HG03280 (cell line): ENCODE measurements around the gene SAMD5.

ENCODE experiments used
- ATAC-seq: cut with Tn5 transposase; IDR thresholded peaks from one replicate; pipeline ENCODE4 v1.9.1; 2021; ENCODE audit warnings: mild to moderate bottlenecking, moderate library complexity; ENCODE audit not compliant: unreplicated experiment

Gene SAMD5

GRCh38 chr6:147564556-147564955, 56.1 kb downstream of the SAMD5 start:
- ATAC-seq: no peak

GRCh38 chr6:147566244-147566898, 57.9 kb downstream of the SAMD5 start:
- no peak for ATAC-seq

DNA sequence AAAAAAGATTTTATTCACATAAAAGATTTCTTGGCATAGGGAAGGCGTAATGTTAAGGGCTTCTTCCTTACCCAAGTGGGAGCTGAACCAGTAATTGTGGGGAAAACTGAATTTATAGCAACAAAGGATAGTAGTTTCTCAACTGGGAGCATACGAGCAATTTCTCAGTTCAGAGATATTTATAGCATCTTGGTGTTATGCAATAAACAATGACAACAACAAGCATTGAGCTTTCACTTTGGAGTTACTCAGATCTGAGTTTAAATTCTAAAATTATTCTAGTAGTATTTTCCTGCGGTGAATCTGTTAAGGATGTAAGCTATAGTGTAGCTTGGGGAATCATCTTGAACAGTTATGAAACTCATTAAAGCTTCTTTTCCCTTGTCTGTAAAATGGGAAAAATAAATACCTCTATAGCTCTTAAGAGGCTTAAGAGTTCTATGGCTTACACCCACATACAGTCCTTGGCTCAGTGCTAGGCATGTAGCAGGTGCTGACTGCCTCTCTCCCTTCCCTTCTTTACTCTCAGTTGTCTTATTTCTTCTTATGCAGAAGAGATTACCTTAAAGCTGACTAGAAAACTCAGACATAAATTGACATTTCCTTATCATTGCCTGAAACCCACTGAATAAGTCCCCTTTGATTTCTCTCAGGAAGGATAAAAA, 58.8 kb downstream of the SAMD5 start:
- no peak for ATAC-seq

- ATAC-seq: no peak
These were observed 61.3 kb downstream of the SAMD5 start for GRCh38 chr6:147569788-147570187.

DNA sequence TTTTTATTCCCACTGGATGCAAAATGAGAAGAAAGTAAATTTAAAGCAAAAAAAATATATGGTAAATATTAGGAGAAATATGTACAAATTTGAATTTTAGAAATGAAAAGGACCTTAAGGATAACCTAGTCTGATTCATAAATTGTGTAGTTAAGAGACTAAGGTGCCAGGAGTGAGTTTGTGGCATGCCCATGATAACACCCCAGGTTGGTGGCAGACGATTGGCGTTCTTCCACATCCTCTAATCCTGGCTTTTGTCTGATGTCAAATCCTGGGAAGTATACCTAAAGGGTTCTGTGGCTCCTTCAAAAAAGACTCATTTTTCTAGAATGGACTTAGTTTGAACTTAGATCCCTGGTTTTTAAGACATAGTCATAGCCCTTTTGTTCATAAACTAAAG, 62.2 kb downstream of the SAMD5 start:
- no peak for ATAC-seq

GRCh38 chr6:147577488-147577887, 69.0 kb downstream of the SAMD5 start:
- ATAC-seq: no peak

DNA sequence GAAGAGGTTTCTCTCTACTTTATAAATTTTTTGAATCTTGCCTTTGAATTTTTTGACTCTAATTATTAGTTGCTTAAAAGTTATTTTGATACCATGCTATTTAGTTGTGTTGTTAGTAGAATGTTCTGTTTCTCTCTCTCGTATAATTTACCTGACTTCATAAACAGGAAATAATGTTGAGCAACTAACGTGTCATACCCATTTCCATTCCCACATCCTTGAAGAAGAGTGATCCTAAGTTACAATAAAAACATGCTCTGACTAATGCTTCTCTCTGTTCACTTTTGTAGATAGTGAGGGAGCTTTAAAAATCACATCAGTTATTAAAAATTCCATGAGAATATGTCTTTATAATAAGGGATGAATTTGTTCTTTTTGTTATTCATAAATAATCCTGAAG, 69.7 kb downstream of the SAMD5 start:
- no peak for ATAC-seq

- no peak for ATAC-seq
These were observed 70.4 kb downstream of the SAMD5 start for GRCh38 chr6:147578883-147579282.

DNA sequence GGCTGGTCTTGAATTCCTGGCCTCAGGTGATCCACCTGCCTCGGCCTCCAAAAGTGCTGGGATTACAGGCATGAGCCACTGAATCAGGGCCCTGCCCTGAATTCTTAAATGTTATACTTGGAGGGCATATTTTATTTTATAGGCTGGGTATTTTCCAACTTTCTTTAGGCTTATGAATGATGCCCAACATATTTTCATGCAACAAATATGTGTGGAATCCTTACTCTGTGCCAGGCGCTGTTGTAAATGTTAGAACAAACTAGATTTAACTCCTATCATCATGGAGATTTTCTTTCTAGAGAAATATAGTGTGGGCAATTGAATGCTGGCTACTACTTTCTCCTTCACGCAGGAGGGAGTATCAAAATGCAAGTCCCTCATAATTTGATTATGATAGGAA, 71.2 kb downstream of the SAMD5 start:
- ATAC-seq: no peak

DNA sequence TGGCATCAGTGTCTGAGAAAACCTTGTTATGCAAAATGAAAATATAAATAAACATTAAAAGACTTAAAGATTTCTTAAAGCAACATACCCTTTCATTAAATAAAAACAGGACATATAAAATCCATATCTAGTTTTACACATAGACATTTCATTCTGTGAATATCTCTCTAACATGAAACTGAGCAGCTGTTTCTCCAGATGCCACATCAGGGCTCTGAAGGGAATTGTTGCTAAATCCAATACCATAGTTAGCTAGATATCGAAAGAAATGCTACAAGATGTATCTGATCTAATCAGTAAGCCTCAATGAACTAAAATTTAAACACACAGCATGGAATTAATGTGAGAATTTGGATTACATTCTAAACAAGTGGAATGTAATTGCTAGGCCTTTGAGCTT, 74.5 kb downstream of the SAMD5 start:
- ATAC-seq: no peak

DNA sequence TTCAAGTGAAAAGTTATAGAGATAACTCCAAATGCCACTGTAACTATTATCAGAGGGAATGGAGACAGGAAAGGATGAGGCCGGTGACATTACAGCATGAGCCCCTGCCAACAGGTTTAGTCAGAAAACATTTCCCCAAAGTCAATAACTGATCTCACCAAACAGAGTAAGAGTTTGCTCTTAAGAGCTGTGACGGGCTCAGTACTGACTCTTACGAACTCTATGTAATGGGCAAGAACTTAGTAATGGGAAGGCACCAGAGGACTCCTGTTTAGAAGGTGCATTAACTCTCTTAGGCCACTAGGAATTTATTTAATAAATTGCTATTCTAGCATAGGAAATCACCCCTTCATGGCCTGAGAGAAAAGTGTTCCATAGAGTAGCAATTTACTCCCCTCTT, 76.8 kb downstream of the SAMD5 start:
- ATAC-seq: no peak

DNA sequence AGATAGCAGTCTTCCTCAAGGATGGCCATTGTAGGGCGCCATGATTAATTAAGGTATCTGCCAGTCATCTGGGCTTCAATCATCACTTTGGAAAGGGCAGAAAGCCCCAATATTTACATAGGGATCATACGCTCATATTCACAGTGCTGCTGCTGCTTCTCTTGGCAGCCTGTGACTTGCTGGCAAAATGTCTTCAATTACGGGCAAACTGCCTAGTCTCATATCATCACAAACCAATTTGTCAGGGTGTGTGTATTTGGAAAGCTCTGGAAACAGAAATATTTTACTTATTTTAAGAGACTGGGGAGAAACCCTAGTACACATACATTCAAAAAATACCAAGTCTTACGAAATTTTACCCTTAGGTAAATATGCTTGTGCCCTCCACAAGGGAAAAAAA, 77.6 kb downstream of the SAMD5 start:
- no peak for ATAC-seq

GRCh38 chr6:147587907-147588306, 79.4 kb downstream of the SAMD5 start:
- no peak for ATAC-seq

DNA sequence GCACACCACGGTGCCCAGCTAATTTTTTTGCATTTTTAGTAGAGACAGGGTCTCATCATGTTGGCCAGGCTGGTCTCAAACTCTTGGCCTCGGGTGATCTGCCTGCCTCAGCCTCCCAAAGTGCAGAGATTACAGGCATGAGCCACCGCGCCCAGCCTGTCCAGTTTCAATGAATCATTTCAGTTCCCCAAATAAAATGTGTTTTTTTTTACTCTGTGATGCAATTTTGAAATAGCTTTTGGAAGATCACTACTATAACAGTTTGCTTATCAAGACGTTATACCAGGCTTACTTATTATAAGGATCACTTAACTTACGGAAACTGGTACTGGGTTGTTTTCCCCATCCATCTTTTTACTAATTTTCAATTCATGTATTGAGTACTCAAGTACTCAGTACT, 80.0 kb downstream of the SAMD5 start:
- ATAC-seq: no peak

DNA sequence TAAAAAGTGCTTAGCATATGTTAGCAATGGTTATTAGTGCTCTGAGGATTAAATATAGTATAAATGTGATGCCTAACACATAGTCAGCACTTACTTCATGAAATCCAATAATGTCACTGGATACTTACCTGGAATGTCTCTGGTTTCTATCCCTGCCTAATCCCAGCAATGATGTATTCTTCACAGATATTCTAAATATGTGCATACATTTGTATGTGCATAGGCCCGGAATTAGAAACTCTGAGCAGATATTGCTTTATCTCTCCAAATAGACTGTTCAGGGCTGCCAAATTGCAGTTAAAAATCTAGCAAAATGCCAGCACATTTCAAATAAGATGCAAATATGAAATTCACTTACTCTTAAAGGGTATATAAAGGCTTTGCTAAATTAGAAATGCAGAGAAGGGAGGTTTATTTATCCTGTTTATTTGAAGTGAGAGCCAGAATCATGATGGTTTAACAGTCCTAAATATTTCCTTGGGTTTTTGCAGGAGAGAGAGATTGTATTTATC, 81.3 kb downstream of the SAMD5 start:
- no peak for ATAC-seq

GRCh38 chr6:147595961-147596360, 87.5 kb downstream of the SAMD5 start:
- no peak for ATAC-seq

DNA sequence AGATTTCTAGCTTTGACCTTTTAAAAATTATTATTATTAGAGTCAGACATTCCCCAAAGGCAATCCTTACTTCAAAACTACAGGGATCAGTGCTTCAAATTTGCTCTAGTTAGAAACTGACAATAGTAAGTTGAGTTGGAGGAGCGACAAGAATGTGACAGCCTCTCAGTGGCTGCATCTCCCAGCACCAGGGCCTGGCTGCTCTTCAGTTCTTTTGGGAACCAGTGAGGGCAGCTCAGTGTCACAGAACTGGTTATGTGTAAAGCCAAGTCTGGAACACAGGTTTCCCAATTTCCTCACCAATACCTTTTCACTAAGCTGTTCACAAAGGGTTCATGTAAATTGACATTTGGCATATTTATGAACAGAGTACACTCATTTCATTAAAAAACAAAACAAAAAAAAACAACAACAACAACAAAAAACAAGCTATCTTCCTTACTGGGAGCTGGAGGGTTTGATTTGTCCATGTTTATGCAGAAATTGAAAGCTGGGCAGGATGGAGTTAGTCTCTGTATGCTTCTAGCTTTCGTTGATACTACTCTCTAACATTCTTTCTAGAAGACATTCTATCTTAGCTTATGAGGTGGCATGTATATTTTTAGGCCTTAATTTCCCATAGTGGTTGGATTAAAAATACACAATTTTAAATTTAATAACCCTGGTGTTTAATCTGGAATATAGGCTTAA, 95.0 kb downstream of the SAMD5 start:
- no peak for ATAC-seq

GRCh38 chr6:147604373-147604772, 95.9 kb downstream of the SAMD5 start:
- ATAC-seq: no peak

GRCh38 chr6:147611992-147612391, 103.5 kb downstream of the SAMD5 start:
- no peak for ATAC-seq

GRCh38 chr6:147614501-147614900, 106.0 kb downstream of the SAMD5 start:
- ATAC-seq: no peak

GRCh38 chr6:147615659-147616456, 107.4 kb downstream of the SAMD5 start:
- no peak for ATAC-seq
